ENCODE data around the gene VTI1A. TPM values are rescaled to one million over a fixed set of nuclear protein-coding genes. Genes with fewer than 3 reads are reported as not detected.

The VTI1A gene
- polyA plus RNA-seq, 1 experiment: 20.4 TPM

DNA sequence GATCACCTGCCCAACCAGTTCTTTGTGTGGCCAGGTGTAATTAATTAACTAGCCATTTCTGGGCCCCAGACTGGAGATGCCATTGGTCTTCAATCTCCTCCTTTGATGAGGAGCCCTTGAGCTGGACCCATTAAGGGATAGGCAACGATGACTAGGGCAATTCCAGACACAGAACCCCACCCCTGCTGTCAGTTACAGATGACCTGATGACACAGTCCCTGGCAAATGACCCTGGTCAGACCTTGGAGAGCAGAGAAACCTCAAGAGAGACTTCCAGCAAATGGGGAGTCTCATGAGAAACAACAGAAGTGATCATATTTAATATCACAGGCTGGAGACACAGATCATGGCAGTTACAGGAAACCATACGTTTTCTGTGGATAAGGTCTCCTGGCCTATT, 401.2 kb downstream of the VTI1A start:
- no peak overlapping the region for H3K4me3 ChIP-seq (ENCODE audit: low read depth, low read length)
- DNase-seq (ENCODE audit: low read depth, low spot score): no peak
- no peaks in the 10 kb centered on the region for H3K27me3 ChIP-seq (ENCODE audit: control insufficient read depth, insufficient read depth, low read length)
- TF ChIP-seq, protein P1, sequence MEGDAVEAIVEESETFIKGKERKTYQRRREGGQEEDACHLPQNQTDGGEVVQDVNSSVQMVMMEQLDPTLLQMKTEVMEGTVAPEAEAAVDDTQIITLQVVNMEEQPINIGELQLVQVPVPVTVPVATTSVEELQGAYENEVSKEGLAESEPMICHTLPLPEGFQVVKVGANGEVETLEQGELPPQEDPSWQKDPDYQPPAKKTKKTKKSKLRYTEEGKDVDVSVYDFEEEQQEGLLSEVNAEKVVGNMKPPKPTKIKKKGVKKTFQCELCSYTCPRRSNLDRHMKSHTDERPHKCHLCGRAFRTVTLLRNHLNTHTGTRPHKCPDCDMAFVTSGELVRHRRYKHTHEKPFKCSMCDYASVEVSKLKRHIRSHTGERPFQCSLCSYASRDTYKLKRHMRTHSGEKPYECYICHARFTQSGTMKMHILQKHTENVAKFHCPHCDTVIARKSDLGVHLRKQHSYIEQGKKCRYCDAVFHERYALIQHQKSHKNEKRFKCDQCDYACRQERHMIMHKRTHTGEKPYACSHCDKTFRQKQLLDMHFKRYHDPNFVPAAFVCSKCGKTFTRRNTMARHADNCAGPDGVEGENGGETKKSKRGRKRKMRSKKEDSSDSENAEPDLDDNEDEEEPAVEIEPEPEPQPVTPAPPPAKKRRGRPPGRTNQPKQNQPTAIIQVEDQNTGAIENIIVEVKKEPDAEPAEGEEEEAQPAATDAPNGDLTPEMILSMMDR (IDR thresholded peaks at IDR 0.05; ENCODE audit: low read depth, low read length): no peak
- no peak overlapping the region for H3K27ac ChIP-seq (ENCODE audit: low read depth, low read length)
- ChIA-PET POLR2A (no interaction called here), CTCF (no interaction called here)
- H3K9me3 ChIP-seq (ENCODE audit: control insufficient read depth, insufficient read depth, low read length): peaks cover 33% of the 10 kb centered on the region

DNA sequence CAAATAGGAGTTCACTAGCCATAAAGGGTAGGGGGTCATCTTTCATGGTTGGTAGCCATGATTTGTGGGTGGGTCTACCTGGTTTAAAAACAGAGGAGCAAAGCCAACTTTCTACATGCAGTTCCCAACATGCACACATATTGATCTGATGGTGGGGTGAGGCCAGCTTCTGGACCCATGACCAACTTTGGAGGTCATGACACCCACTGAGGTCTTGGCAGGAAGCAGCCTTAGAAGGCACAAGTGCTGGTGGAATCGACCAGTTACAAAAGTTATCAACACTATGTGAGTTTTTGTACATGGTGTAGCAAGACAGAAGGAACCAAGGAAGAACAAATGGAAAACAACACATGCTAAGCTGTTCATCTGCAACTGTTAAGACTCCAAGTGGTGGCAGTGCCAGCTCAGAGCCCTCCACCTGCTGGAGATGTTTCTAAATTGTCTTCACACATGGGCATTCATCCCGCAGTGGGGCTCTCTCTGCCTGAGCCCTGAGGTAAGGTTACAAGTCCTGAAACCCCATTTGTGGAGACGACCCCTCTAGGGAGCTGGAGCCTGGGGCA, 401.9 kb downstream of the VTI1A start:
- TF ChIP-seq, protein P1 (IDR thresholded peaks at IDR 0.05; ENCODE audit: low read depth, low read length): no peak
- Histone ChIP-seq H3K27ac (ENCODE audit: low read depth, low read length) (no peak overlapping the region), H3K27me3 (ENCODE audit: control insufficient read depth, insufficient read depth, low read length) (no peaks in the 10 kb centered on the region), H3K9me3 (ENCODE audit: control insufficient read depth, insufficient read depth, low read length) (peaks cover 33% of the 10 kb centered on the region), H3K4me3 (ENCODE audit: low read depth, low read length) (no peak overlapping the region)
- ChIA-PET POLR2A (no interaction called here), CTCF (no interaction called here)
- DNase-seq (ENCODE audit: low read depth, low spot score): no peak

DNA sequence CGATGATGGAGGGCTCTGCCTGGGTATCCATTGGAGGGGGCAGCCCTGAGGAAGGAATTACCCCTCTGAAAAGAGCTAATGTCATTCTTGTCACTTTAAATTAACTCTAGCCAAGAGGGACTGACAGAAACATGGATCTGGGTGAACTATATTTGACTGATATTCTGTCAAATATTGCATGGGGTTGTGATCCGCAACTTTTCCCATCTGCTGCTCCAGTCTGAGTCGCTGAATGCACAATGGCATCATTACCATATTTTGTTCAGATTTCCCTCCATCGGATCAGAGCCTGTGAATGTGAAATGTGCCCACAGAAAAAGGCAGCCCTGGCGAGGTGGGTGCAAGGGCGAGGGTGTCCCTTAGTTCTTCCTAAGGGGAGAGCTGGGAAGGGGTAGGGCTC, 402.5 kb downstream of the VTI1A start:
- ChIA-PET POLR2A (no interaction called here), CTCF (no interaction called here)
- no peaks in the 10 kb centered on the region for H3K27me3 ChIP-seq (ENCODE audit: control insufficient read depth, insufficient read depth, low read length)
- H3K4me3 ChIP-seq (ENCODE audit: low read depth, low read length): no peak overlapping the region
- no peak for DNase-seq (ENCODE audit: low read depth, low spot score)
- TF ChIP-seq, protein P1 (IDR thresholded peaks at IDR 0.05; ENCODE audit: low read depth, low read length): no peak
- H3K9me3 ChIP-seq (ENCODE audit: control insufficient read depth, insufficient read depth, low read length): peaks cover 33% of the 10 kb centered on the region
- H3K27ac ChIP-seq (ENCODE audit: low read depth, low read length): no peak overlapping the region

DNA sequence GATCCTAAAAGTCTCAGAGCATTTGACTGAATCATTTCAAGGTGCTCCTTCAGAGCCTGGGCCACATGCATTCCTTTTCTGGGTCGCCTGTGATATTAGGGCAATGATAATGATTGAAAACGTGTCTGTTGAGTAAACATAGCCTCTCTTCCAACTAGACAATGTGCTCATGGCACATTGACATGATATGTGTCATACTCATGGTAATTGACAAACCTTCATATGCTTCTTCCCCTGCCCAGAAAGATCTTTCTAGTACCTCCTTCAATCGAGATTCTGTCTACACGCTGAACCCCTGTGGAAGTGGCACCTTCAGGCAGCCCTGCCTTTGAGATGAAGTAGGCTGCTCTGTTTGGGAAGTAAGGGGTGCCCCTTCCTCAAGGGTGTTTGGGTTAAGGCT, 404.2 kb downstream of the VTI1A start:
- Histone ChIP-seq H3K4me3 (ENCODE audit: low read depth, low read length) (no peak overlapping the region), H3K9me3 (ENCODE audit: control insufficient read depth, insufficient read depth, low read length) (peaks cover 24% of the 10 kb centered on the region), H3K27ac (ENCODE audit: low read depth, low read length) (no peak overlapping the region), H3K27me3 (ENCODE audit: control insufficient read depth, insufficient read depth, low read length) (peaks cover 2% of the 10 kb centered on the region)
- no peak for DNase-seq (ENCODE audit: low read depth, low spot score)
- ChIA-PET CTCF (interaction anchor here (1.0 kb wide), 1 partner anchor 275 kb away, joined by 3 read pairs; no protein-coding TSS in a partner anchor), POLR2A (no interaction called here)
- TF ChIP-seq, protein P1 (IDR thresholded peaks at IDR 0.05; ENCODE audit: low read depth, low read length): no peak

DNA sequence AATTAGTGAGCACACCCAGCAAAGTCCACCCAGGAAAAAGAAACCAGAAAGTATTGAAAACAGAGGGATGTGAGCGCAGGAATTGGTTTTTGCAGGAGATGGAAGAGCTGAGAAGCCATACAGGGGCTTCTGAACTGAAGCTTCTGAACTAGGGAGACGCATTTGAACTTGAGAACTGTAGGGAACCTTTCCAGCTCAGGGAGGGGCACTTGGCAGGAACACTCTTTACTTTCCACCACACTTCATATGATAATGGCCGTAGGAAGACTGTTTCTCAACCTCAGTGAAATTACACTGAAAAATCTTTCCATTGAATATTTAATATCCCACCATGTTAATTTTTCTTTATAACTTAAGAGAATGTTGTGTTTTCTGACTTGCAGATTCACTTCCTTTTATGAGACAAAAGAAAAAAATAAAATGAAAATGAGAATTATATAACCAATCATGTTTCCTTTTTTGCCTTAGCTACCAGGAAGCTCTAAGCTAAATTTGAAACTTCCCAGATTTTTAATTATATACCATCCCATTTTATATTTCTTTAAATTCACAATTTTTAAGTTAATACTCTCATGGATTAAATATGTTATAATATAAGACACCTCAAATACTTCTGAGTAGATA, 404.7 kb downstream of the VTI1A start:
- CTCF ChIA-PET: interaction anchor here (0.6 kb wide), 1 partner anchor 75 kb away, joined by 5 read pairs; no protein-coding TSS in a partner anchor
- peaks cover 18% of the 10 kb centered on the region; the same call in 1 of the 2 replicates for H3K9me3 ChIP-seq (ENCODE audit: control insufficient read depth, insufficient read depth, low read length)
- no peak overlapping the region for H3K4me3 ChIP-seq (ENCODE audit: low read depth, low read length)
- no peak for DNase-seq (ENCODE audit: low read depth, low spot score)
- H3K27me3 ChIP-seq (ENCODE audit: control insufficient read depth, insufficient read depth, low read length): peaks cover 4% of the 10 kb centered on the region
- POLR2A ChIA-PET: no interaction called here
- TF ChIP-seq, protein P1 (IDR thresholded peaks at IDR 0.05; ENCODE audit: low read depth, low read length): no peak
- H3K27ac ChIP-seq (ENCODE audit: low read depth, low read length): no peak overlapping the region
